Upper lobe of left lung (tissue), 6 donors: Measurements from ENCODE around the gene LCOR. TPM values are rescaled to one million over a fixed set of nuclear protein-coding genes. Genes with fewer than 3 reads are reported as not detected.
A peak's percentile ranks its signal among the peaks of the same experiment; 100 is the strongest.

Experiments used
- ATAC-seq, 2 donors: fragments of 200-7000 bp; cut with Tn5 transposase; one replicate each; pipeline ENCODE4 v1.9.1; 2022; ENCODE audit warnings: mild to moderate bottlenecking in 2 of 2, moderate library complexity in 2 of 2; ENCODE audit not compliant: low FRiP score in 2 of 2
- DNase-seq, 2 donors: peaks; one replicate each; pipeline ENCODE4 v3.0.0-alpha.2; 2019 to 2020
- H3K27ac ChIP-seq, 4 donors: fragments of 200-600 bp; sonication (generic); one replicate each; pipeline ENCODE4 v1.5.1; 2016 to 2019
- H3K27me3 ChIP-seq, 4 donors: fragments of 200-600 bp; sonication (generic); one replicate each; pipeline ENCODE4 v1.5.1; 2017 to 2019
- H3K36me3 ChIP-seq, 4 donors: fragments of 200-600 bp; sonication (generic); one replicate each; pipeline ENCODE4 v1.5.1; 2016 to 2019
- H3K4me1 ChIP-seq, 4 donors: fragments of 200-600 bp; sonication (generic); one replicate each; pipeline ENCODE4 v1.5.1; 2018 to 2019
- H3K4me3 ChIP-seq, 4 donors: fragments of 200-600 bp; sonication (generic); one replicate each; pipeline ENCODE4 v1.5.1; 2017 to 2019; ENCODE audit warnings: mild to moderate bottlenecking in 2 of 4, moderate library complexity in 1 of 4
- H3K9me3 ChIP-seq, 4 donors: fragments of 200-600 bp; sonication (generic); one replicate each; pipeline ENCODE4 v1.5.1; 2018 to 2019
- CTCF ChIP-seq, 6 experiments: fragments of 450-650 bp in 4 of 6; fragments of 200-600 bp in 2 of 6; sonication (generic) in 2 of 6; IDR thresholded peaks; one replicate each; pipeline ENCODE4 v1.5.1; 2016 to 2019; ENCODE audit warnings: antibody characterized with exemption in 6 of 6
- EP300 ChIP-seq, 4 donors: sonication (generic); formaldehyde crosslinking; IDR thresholded peaks; one replicate each; pipeline ENCODE4 v1.5.1; 2017; ENCODE audit warnings: antibody characterized with exemption in 4 of 4, control low read depth in 2 of 4
- POLR2A ChIP-seq, 4 donors: fragments of 450-650 bp; IDR thresholded peaks; one replicate each; pipeline ENCODE4 v1.5.1; 2016 to 2017; ENCODE audit warnings: antibody characterized with exemption in 4 of 4, mild to moderate bottlenecking in 2 of 4
- POLR2AphosphoS5 ChIP-seq, 2 donors: sonication (generic); formaldehyde crosslinking; IDR thresholded peaks; one replicate each; pipeline ENCODE4 v1.5.1; 2017; ENCODE audit warnings: antibody characterized with exemption in 2 of 2
- WGBS, 2 donors: methylation state at CpG; one replicate each; pipeline ENCODE4 v1.1.5; 2017 to 2018; 5-methylcytosine and 5-hydroxymethylcytosine counted together
- total RNA-seq, 6 donors: library from RNA; depleted of rRNA in 4 of 6; stranded (reverse); fragments of >200 nt in 4 of 6; gene quantifications; one replicate each; pipeline versions ENCODE4 v1.1.0 to v1.2.1, GENCODE V29; 2016 to 2021
- donor health status: DM: no; HTN: no; CAD: no; lungs with moderate emphysema.
- donor health status: DM: no; HTN: yes; CAD: no; lungs with severe emphysema.

The LCOR gene
- total RNA-seq, 6 donors from 2014 or later: 18.6 to 54.7 (median 28.0) TPM

DNA sequence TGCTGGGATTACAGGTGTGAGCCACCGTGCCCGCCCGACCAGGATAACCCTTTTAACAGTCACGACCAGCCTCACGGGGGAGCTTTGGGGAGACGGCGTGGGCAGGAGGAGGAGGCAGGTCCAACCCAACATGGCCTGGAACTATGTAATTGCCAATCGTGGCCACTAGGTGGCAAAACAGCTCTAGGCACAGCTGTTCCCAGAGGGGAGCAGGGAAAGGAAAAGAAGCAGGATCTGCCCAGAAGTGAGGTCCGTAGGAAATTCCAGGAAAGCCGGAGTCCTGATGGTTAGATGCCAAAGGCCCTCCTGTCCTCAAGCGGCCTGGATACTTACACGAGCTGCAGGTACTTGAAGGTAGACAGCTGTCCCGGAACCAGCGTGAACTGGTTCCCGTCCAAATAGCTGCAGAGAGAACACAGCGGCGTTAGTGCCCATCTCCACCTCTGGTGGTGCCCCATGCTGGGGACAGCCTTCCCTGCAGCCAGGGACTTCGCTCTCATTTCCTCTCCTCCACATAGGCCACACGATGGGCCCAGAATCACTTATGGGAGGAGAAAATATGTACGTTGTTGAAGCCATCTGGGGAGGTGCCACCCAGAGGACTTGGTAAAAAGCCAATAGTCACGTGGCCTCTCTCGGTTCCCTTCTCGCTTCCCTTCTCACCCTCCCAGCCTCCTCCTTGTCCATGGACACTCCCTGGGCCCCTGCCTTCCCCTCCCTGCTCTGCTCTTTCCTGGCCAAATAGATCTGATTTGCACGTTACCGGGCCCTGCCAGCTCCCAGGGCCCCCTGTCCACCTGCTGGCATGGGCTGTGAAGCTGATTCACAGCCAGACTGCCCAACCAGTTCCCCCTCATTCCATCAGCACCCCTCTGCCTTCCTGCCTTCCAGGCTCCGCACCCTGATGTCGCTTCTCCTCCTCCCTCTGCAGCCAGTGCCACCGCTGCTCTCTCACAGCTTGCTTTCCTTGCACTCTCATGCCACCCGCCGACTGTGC, 205.6 kb downstream of the LCOR start:
- H3K27ac ChIP-seq: no peak overlapping the region
- peak overlapping the region; percentile 21 to 49 (median 39) for H3K4me3 ChIP-seq
- peaks cover 6 to 16% (median 11%) of the 10 kb centered on the region in 4 donors for H3K4me1 ChIP-seq
- no peaks in the 10 kb centered on the region for H3K9me3 ChIP-seq
- peak; percentile 83 to 93 for ATAC-seq
- no peaks in the 10 kb centered on the region for H3K27me3 ChIP-seq
- DNase-seq: peak; percentile 37 to 78
- no peak for TF ChIP-seq POLR2A (IDR thresholded peaks at IDR 0.05)
- TF ChIP-seq CTCF (IDR thresholded peaks at IDR 0.05): peak; percentile 84 to 90 (median 86)
- no peaks in the 10 kb centered on the region for H3K36me3 ChIP-seq
- WGBS, 2 donors: 17 to 27% methylated on average over 20 to 30 of the region's 30 CpGs

- H3K9me3 ChIP-seq: no peaks in the 10 kb centered on the region
- ATAC-seq (no peak), DNase-seq (no peak)
- TF ChIP-seq CTCF (IDR thresholded peaks at IDR 0.05) (no peak), POLR2AphosphoS5 (IDR thresholded peaks at IDR 0.05) (no peak), EP300 (IDR thresholded peaks at IDR 0.05) (no peak), POLR2A (IDR thresholded peaks at IDR 0.05) (no peak)
- H3K36me3 ChIP-seq: no peaks in the 10 kb centered on the region
- H3K4me1 ChIP-seq: peaks cover 6 to 16% (median 11%) of the 10 kb centered on the region in 4 donors
- no peak overlapping the region for H3K4me3 ChIP-seq
- no peak overlapping the region for H3K27ac ChIP-seq
- 89 to 92% methylated on average over 7 of the region's 7 CpGs for WGBS, 2 donors
- H3K27me3 ChIP-seq: no peaks in the 10 kb centered on the region
Observed at GRCh38 chr10:97038688-97039087, 206.6 kb downstream of the LCOR start.

- no peak for ATAC-seq
- peaks cover 6 to 16% (median 11%) of the 10 kb centered on the region in 4 donors for H3K4me1 ChIP-seq
- H3K36me3 ChIP-seq: no peaks in the 10 kb centered on the region
- TF ChIP-seq CTCF (IDR thresholded peaks at IDR 0.05) (no peak), EP300 (IDR thresholded peaks at IDR 0.05) (no peak), POLR2A (IDR thresholded peaks at IDR 0.05) (no peak), POLR2AphosphoS5 (IDR thresholded peaks at IDR 0.05) (no peak)
- no peak overlapping the region for H3K4me3 ChIP-seq
- WGBS, 2 donors: 85 to 91% methylated on average over 14 to 16 of the region's 16 CpGs
- DNase-seq: peak in 1 of 2 donors; percentile 64
- H3K27me3 ChIP-seq: no peaks in the 10 kb centered on the region
- H3K27ac ChIP-seq: no peak overlapping the region
- H3K9me3 ChIP-seq: no peaks in the 10 kb centered on the region
Observed at GRCh38 chr10:97039538-97040247, 207.6 kb downstream of the LCOR start.

GRCh38 chr10:97040248-97040584, 208.1 kb downstream of the LCOR start:
- TF ChIP-seq EP300 (IDR thresholded peaks at IDR 0.05) (no peak), POLR2A (IDR thresholded peaks at IDR 0.05) (no peak), POLR2AphosphoS5 (IDR thresholded peaks at IDR 0.05) (no peak), CTCF (IDR thresholded peaks at IDR 0.05) (no peak)
- no peak for DNase-seq
- H3K27ac ChIP-seq: no peak overlapping the region
- 95 to 100% methylated on average over 8 to 9 of the region's 9 CpGs for WGBS, 2 donors
- no peak overlapping the region for H3K4me3 ChIP-seq
- peaks cover 6 to 16% (median 11%) of the 10 kb centered on the region in 4 donors for H3K4me1 ChIP-seq
- no peaks in the 10 kb centered on the region for H3K36me3 ChIP-seq
- ATAC-seq: no peak
- no peaks in the 10 kb centered on the region for H3K27me3 ChIP-seq
- H3K9me3 ChIP-seq: no peaks in the 10 kb centered on the region
